GM12801 (cell line): ENCODE measurements around the gene SLC25A22.

Experiments
- TF ChIP-seq, protein P1 (sequence below): IDR thresholded peaks from one replicate; pipeline ENCODE4 v1.5.1; 2011; ENCODE audit warnings: control low read depth; ENCODE audit not compliant: insufficient read length; ENCODE audit errors: extremely low read depth

SLC25A22 gene

DNA sequence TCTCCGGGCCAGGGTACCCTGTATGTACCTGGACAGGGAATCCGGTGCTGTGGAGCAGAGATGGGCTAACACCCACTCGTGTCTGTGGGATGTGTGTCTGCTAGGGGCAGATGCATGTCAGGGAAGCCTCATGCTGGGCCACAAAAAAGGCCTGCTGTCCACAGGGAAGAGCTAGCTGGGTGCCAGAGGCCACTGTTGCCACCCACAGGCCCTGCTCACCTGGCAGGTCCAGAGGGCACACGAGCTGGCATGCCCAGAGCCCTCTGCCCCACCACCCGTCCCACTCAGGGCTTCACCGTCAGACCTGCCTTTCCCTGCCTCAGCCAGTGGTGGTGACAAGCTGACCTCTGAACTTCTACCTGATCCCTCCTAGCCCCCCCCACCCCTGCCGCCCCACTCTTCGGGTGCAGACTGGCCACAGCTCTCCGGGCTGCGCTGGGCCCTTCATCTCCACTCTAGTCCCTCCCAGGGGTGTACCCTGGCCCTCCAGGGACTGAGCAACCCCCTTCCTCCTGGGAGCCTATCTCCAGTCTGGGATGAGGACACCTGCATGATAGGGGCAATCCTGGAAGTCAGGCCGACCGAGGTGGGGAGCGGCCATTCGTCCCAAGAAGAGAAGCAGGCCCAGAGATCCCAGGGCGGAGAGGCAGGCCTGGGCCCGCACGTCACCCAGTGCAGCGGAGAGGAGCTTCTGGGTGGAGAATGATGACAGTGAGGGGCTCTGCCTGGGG lies 1.4 kb downstream of the SLC25A22 start:
- TF ChIP-seq, protein P1, sequence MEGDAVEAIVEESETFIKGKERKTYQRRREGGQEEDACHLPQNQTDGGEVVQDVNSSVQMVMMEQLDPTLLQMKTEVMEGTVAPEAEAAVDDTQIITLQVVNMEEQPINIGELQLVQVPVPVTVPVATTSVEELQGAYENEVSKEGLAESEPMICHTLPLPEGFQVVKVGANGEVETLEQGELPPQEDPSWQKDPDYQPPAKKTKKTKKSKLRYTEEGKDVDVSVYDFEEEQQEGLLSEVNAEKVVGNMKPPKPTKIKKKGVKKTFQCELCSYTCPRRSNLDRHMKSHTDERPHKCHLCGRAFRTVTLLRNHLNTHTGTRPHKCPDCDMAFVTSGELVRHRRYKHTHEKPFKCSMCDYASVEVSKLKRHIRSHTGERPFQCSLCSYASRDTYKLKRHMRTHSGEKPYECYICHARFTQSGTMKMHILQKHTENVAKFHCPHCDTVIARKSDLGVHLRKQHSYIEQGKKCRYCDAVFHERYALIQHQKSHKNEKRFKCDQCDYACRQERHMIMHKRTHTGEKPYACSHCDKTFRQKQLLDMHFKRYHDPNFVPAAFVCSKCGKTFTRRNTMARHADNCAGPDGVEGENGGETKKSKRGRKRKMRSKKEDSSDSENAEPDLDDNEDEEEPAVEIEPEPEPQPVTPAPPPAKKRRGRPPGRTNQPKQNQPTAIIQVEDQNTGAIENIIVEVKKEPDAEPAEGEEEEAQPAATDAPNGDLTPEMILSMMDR: no peak

DNA sequence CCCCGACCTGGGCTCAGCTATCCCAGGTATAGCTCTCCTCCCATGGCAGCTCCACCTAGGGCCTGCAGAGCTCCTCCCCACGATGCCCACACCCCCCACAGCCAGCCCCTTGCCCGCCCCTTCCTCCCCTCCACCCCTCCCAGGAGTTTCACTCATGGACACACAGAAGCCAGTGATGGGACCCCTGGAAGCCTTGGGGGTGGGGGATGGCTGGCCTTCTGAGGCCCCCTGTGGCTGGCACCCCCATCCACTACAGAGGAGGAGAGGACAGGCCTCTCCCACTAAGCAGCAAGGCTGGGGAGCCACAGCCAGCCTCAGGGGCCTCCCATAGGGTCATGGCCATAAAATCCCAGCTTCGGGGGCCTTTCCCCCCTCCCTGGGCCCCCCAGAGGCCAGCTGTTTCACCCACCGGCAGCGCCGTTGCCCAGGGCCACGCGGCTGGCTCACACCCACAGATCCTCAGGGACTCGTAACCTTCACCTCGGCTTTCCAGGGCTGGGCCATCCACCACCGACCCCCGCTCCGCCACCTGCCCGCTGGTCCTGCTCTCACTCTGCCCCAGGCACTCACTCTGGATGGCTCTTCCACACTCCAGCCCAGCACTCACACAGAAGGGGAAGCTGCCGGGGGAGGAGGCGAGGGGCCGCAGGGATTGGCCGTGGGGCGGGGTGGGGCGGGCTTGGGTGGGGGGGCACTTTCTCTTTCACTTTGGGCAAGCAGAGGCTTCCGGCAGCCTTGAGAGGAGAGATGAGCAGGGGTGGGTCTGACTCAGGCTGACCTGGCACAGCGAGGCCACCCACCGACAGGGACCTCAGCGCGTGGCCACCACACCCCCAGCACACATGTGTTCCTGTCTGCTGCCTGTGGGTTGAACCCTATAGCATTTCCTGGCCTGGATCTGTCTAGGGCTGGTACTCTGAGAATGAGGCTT lies 2.2 kb downstream of the SLC25A22 start:
- TF ChIP-seq, protein P1: no peak

DNA sequence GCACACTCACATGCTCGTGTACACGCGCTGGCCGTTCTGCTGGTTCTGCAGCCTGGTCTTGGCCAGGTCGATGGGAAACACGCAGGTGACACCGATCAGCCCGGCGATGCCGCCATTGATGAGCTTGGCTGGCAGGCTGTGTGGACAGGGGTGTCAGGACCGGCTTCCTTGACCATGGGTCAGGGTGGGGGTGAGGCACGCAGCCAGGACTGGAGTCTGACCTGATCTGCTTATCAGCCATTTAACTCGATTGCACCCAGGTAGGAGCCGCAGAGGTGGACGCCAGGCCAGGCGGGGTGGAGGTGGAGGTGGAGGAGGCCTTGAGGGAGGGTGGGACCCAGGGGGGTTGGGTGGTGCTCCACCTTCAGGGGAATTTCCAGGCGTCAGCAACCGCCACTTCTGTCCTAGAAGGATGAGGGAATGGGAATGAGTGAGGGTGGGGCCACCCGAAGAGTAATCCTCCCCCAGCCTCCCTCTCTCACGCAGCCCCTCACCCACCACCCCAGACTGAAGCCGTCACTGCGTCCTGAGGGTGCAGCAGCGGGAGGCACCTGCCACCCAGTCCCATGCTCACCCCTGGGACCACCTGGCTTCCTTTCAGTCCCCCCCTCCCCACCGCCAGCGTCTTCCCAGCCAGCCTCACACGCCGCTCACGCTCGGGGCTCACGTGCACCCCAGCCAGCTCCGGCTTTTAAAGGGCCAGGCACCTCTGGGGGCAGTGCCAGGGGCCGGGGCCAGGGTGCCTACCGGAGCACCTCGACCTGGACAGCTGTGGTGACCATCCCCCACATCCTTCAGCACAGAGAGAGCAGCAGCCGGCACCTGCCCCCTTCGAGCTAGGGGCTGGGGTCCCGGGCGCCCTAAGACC lies 3.1 kb downstream of the SLC25A22 start:
- TF ChIP-seq, protein P1: no peak

DNA sequence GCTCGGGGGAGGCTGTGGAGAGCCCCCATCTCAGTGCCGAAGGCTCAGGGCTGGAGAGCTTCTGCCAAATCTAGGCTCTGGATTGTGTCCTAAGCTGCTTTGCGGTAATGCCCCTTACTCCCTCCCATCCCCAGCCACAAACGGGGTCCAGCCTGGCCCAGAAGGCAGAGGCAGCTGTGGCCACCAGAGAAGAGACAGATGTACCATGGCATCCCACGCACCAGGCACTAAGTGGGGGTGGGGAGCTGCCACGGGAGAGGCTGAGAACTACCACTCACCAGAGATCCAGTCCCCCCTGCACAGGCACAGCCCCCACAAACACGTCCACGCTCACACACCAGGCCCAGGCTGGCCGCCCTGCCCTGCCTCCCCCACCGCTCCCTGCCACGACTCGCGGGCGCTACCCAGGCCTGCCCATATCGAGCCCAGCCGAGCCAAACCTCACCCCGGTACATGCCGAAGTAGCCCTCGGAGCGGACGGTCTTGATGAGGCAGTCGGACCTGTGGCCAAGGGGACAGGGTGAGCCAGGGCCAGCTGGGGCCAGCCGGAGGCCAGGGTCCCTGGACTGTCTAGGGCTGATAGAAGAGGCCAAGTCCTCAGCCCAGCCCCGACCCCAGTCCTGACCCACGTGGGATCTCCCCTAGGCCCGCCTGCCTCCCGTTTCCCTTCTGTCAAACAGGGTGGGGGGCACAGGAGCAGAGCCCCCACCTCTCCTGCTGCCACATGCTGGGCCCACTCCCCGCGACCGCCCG lies 3.9 kb downstream of the SLC25A22 start:
- TF ChIP-seq, protein P1: no peak

DNA sequence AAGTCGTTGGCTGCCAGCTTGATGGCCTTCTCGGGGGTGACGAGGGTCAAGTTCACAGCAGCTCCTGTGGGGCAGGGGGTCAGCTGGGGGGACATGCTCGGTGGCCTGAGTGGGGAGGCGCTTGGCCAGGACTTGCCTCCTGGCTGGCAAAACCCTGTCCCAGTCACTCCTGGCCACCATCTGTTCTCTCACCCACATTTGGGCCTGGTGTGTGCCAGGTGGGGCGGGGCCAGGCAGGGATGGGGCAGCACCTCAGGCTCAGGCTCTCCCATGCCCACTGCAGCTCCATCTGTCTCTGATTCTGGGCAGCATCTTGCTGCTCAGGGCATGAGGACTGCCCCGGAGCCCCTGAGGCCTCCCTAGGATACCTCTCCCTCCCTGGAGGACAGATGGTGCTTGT lies 4.5 kb downstream of the SLC25A22 start:
- TF ChIP-seq, protein P1: no peak

DNA sequence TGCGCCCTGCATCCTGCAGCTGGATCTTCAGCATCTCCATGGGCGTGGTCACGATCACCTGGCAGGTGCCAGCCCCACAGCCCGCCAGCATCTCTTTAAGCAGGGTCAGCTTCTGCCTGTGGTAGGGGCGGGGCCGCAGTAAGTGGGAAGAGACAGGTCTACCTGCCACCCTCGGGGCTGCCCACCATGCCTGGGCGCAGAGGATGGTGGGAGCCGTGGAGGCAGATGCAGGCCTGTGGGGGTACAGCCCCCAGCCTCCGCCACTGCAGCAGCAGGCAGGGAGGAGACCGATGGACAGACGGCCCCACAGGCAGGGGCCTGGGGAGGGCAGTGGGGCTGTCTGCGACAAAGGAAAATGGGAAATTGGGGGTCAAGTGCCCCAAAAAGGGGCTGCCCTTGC lies 5.2 kb downstream of the SLC25A22 start:
- TF ChIP-seq, protein P1: no peak
